Measurements from ENCODE around the gene KRTAP15-1.

Gene KRTAP15-1, protein sequence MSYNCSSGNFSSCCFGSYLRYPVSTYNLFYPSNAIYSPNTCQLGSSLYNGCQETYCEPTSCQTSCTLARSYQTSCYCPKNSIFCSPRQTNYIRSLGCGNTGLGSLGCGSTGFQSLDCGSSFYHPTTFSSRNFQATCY

DNA sequence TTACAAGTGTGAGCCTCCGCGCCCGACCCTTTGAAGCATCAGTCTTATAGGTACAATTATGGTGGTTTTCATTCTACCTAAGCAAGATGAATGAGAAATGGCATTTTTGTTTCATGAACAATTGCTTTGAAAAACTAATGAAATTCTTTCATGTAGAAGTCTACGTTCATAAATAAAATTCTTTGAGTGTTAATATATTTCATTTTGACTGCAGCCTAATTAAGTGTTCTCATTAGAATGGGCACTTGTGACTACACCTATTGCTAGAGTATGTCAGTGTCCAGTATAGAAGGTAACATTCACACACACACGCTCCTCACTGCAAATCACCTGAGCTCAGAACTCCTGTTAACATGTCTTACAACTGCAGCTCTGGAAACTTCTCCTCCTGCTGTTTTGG lies at the start of gene KRTAP15-1:
TSS of gene KRTAP15-1 (plus strand) at position 301 of the 400 bp plus-strand sequence. CDS start at position 354, 53 bp downstream.
- TF ChIP-seq Cebpa-rat (IDR thresholded peaks at IDR 0.05): no peak
- no peaks in the 10 kb centered on the region for H3K27me3 ChIP-seq

DNA sequence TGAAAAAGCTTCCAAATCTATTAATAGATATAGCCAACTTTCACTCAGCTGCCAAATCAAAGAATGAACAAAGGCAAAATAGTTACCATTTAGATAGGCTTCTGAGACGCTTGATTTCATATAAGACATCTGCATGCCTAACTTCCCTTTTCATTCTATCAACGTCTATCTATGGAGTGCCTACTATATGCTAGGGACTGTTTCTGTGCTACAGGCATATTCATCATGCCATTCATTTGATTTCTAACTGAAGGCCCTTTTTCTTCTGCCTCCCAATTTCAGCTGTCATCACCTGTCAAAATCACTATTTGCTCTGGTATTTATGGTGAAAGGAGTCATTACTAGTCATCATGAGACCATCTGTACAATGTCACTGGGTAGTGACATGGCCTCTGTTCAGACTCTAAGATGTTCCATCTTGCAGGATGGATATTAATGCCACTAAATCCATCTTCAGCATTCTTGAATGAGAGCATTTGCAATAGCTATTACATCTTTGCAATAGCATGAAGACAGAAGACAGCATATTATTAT lies 48.5 kb upstream of the KRTAP15-1 start:
- Histone ChIP-seq H3K27ac (no peak overlapping the region), H4K20me1 (no peaks in the 10 kb centered on the region), H3K4me2 (peak overlapping the region in 5 of 11 experiments; percentile 12 to 51 (median 39); a peak in 9 of 22 replicates), H3K4me3 (no peak overlapping the region), H3K9ac (no peak overlapping the region), H3K9me3 (replicated peaks in 1 of 11) (peaks cover 4 to 17% (median 14%) of the 10 kb centered on the region in 11 experiments; a peak in 18 of 22 replicates), H3K36me3 (no peaks in the 10 kb centered on the region), H3K27me3 (no peaks in the 10 kb centered on the region), H3K4me1 (peaks cover 0 to 19% (median 5%) of the 10 kb centered on the region in 10 experiments; a peak in 7 of 20 replicates)
- no peak for TF ChIP-seq Cebpa-rat (IDR thresholded peaks at IDR 0.05)

More for the DNA sequence above, at the start of gene KRTAP15-1:
- Histone ChIP-seq H3K9me3 (replicated peaks in 1 of 11) (no peaks in the 10 kb centered on the region), H3K27ac (no peak within 1 kb of the TSS), H3K4me2 (no peak within 1 kb of the TSS), H3K9ac (no peak within 1 kb of the TSS), H4K20me1 (no peaks in the 10 kb centered on the region), H3K4me3 (no peak within 1 kb of the TSS), H3K4me1 (no peaks in the 10 kb centered on the region), H3K36me3 (no peaks in the 10 kb centered on the region)

DNA sequence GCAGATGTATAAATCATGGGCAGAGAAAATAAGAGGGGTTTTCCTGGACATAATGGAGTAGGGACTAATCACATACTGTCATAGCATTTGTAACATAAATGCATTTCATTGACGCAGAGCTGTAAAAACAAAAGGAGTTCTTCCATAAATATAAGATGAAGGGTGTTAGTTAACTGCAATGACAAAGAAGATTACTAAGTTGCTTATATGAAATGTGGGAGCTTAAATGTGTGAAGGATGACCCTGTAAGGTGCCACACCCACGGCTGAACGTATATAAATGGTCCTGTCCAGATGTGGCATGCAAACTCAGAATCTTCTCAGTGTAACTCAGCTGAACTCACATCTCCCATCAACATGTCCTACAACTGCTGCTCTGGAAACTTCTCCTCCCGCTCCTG lies 44.3 kb upstream of the KRTAP15-1 start, which contains the start of gene KRTAP13-1:
TSS of gene KRTAP13-1 (plus strand) at position 301 of the 400 bp plus-strand sequence. CDS start at position 357, 56 bp downstream.
- Histone ChIP-seq H3K36me3 (no peaks in the 10 kb centered on the region), H3K27ac (no peak within 1 kb of the TSS)
- TF ChIP-seq Cebpa-rat (IDR thresholded peaks at IDR 0.05): no peak

DNA sequence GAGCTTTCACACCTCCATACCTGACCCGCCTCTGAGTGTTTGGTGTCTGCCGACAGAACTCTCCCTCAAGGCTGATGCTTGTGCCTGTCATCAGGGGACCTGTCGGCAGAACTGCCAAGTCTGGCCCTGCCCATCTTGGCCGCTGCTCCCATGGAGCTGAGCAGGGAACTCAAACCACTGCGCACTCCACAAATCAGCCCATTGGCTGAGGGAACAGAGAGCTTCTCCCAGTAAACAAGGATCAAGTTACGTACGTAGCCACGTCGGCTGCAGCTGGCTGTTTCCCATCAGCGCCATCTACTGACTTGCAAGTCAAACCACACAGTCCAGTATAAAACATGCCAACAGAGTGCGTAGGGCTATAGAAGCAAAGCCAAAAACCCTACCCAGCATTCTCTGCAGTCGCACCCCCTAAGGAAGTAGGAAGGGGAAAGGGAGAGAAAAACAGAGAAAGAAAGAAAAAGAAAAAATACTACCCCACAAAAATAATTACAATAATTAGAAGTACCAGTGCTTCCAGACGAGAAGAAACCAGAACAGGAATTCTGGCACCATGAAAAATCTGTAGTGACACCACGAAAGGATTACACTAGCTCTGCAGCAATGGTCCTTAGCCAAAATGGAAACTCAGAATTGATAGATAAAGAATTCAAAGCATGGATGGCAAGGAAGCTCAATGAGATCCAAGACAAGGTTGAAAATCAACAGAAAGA lies 31.1 kb upstream of the KRTAP15-1 start:
- no peak for TF ChIP-seq Cebpa-rat (IDR thresholded peaks at IDR 0.05)
- Histone ChIP-seq H3K4me2 (no peak overlapping the region), H3K9me3 (replicated peaks in 1 of 11) (peaks cover 6 to 14% (median 8%) of the 10 kb centered on the region in 11 experiments; a peak in 12 of 22 replicates), H3K27me3 (no peaks in the 10 kb centered on the region), H3K4me3 (no peak overlapping the region), H3K36me3 (no peaks in the 10 kb centered on the region), H3K27ac (no peak overlapping the region), H3K4me1 (no peaks in the 10 kb centered on the region), H4K20me1 (no peaks in the 10 kb centered on the region), H3K9ac (no peak overlapping the region)

More for the DNA sequence above, 44.3 kb upstream of the KRTAP15-1 start, which contains the start of gene KRTAP13-1:
- Histone ChIP-seq H3K9me3 (replicated peaks in 1 of 11) (peaks cover 1 to 5% (median 4%) of the 10 kb centered on the region in 11 experiments; a peak in 14 of 22 replicates), H3K4me3 (no peak within 1 kb of the TSS), H3K4me2 (no peak within 1 kb of the TSS), H3K27me3 (no peaks in the 10 kb centered on the region), H3K9ac (no peak within 1 kb of the TSS), H4K20me1 (no peaks in the 10 kb centered on the region), H3K4me1 (peaks cover 0 to 18% (median 5%) of the 10 kb centered on the region in 10 experiments; a peak in 7 of 20 replicates)

DNA sequence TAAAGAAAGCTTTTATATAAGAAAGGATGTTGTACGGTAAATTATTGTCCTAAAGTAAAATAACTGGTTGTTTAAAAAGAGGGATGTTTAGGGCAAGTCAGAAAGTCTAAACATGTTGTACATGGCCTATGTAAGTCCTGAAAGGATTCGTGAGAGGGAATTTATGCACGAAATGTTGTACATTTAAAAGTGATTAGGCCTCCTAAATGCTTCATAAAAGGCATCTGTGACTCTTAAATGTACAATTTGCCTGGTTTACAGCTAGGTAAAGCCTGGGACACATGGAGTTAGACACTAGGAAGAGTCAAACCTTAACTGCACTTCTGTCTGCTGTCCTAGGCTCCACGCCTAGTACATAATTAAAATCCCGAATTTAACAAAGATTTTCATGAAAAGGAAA lies 24.1 kb upstream of the KRTAP15-1 start:
- no peak for TF ChIP-seq Cebpa-rat (IDR thresholded peaks at IDR 0.05)
- no peaks in the 10 kb centered on the region for H4K20me1 ChIP-seq
- H3K4me1 ChIP-seq: no peaks in the 10 kb centered on the region
- H3K27me3 ChIP-seq: no peaks in the 10 kb centered on the region
- no peak overlapping the region for H3K27ac ChIP-seq
- H3K9ac ChIP-seq: no peak overlapping the region
- peaks cover 0 to 12% (median 7%) of the 10 kb centered on the region in 11 experiments; a peak in 14 of 22 replicates for H3K9me3 ChIP-seq (replicated peaks in 1 of 11)
- H3K36me3 ChIP-seq: no peaks in the 10 kb centered on the region
- no peak overlapping the region for H3K4me2 ChIP-seq
- H3K4me3 ChIP-seq: no peak overlapping the region

DNA sequence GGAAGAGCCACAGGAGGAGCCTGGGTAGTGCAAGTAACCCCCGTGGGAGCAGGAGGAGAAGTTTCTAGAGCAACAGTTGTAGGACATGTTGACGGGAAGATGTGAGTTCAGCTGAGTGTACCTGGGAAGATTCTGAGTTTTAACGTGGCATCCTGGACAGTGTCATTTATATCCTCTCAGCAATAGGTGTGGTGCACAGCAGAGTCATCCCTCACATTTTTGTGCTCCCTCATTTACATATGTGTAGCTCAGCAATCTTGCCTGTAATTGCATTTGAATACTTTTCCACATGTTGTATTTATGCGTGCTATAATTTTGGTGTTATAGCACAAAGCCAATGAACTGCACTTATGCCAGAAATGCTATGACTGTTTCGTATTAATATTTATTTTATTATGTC lies 14.2 kb upstream of the KRTAP15-1 start, which contains the start of gene KRTAP13-3:
TSS of gene KRTAP13-3 (minus strand) at position 101 of the 400 bp plus-strand sequence. CDS start at position 87, 14 bp downstream.
- no peak within 1 kb of the TSS for H3K27ac ChIP-seq
- no peak within 1 kb of the TSS for H3K4me3 ChIP-seq
- H3K36me3 ChIP-seq: no peaks in the 10 kb centered on the region
- no peaks in the 10 kb centered on the region for H4K20me1 ChIP-seq
- H3K9ac ChIP-seq: no peak within 1 kb of the TSS
- TF ChIP-seq Cebpa-rat (IDR thresholded peaks at IDR 0.05): no peak
- H3K4me1 ChIP-seq: no peaks in the 10 kb centered on the region
- H3K9me3 ChIP-seq (replicated peaks in 1 of 11): no peaks in the 10 kb centered on the region
- H3K27me3 ChIP-seq: no peaks in the 10 kb centered on the region
- no peak within 1 kb of the TSS for H3K4me2 ChIP-seq

DNA sequence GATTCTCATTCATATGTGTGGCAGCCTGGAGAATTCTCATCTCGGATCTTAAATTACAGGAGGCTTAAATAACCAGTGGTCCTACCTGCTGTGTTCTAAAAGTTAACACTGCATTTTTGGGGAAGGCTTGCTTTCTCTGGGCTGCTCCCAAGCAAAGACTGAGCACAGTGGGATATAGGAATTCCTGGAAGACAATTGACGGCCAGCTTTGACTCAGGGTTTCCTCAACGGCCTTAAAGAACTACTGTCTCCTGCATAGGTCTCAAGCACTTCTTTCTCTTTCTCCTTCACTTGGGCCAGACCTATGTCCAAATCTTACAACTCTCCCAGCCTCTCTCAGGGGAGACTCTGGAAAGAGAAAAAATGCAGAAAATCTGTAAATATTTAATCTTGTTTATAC lies 13.3 kb upstream of the KRTAP15-1 start:
- no peak overlapping the region for H3K4me2 ChIP-seq
- no peaks in the 10 kb centered on the region for H4K20me1 ChIP-seq
- no peaks in the 10 kb centered on the region for H3K36me3 ChIP-seq
- TF ChIP-seq Cebpa-rat (IDR thresholded peaks at IDR 0.05): no peak
- H3K4me1 ChIP-seq: no peaks in the 10 kb centered on the region
- no peaks in the 10 kb centered on the region for H3K27me3 ChIP-seq
- no peaks in the 10 kb centered on the region for H3K9me3 ChIP-seq (replicated peaks in 1 of 11)
- no peak overlapping the region for H3K27ac ChIP-seq
- no peak overlapping the region for H3K4me3 ChIP-seq
- no peak overlapping the region for H3K9ac ChIP-seq

DNA sequence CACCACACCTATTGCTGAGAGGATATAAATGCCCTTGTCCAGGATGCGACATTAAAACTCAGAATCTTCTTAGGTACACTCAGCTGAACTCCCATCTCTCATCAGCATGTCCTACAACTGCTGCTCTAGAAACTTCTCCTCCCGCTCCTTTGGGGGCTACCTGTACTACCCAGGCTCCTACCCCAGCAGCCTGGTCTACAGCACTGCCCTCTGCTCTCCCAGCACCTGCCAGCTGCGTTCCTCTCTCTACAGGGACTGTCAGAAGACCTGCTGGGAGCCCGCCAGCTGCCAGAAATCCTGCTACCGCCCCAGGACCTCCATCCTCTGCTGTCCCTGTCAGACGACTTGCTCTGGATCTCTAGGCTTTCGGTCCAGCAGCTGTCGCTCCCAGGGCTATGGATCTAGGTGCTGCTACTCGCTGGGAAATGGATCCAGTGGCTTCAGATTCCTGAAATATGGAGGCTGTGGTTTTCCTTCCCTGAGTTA lies 9.9 kb upstream of the KRTAP15-1 start, which contains the start of gene KRTAP13-4:
TSS of gene KRTAP13-4 (plus strand) at position 51 of the 486 bp plus-strand sequence. CDS start at position 107, 56 bp downstream.
- H3K4me3 ChIP-seq: no peak within 1 kb of the TSS
- no peaks in the 10 kb centered on the region for H3K9me3 ChIP-seq (replicated peaks in 1 of 11)
- H3K9ac ChIP-seq: no peak within 1 kb of the TSS
- H3K27ac ChIP-seq: no peak within 1 kb of the TSS
- H3K36me3 ChIP-seq: no peaks in the 10 kb centered on the region
- H3K27me3 ChIP-seq: no peaks in the 10 kb centered on the region
- no peaks in the 10 kb centered on the region for H3K4me1 ChIP-seq
- no peak for TF ChIP-seq Cebpa-rat (IDR thresholded peaks at IDR 0.05)
- no peaks in the 10 kb centered on the region for H4K20me1 ChIP-seq
- no peak within 1 kb of the TSS for H3K4me2 ChIP-seq

DNA sequence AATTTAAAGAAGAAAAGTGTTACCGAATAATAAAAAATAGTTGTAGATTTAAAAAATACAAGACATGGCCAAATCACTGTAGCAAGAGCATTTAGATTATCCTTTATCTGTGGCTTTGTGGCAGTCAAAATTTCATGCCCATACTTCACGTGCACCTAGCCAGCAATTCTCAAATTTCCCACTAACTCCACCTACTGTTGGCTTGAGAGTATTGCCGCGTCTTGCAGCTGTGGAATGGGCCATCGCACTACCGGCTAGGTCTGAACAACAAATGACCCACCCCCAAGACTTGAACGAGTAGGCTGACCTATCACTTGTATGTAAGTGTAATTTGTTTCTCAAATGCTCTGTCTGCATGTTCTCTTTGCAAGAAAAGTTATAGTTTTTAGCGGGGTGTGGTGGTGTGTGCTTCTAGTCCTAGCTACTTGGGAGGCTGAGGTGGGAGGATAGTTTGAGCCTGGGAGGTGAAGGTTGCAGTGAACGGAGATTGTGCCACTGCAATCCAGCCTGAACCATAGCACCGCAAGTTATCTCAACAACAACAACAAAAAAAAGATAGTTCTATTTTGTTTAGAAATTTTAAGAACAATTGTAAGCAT lies 5.9 kb upstream of the KRTAP15-1 start:
- H3K27ac ChIP-seq: no peak overlapping the region
- H3K4me2 ChIP-seq: no peak overlapping the region
- H3K4me3 ChIP-seq: no peak overlapping the region
- no peak for TF ChIP-seq Cebpa-rat (IDR thresholded peaks at IDR 0.05)
- no peaks in the 10 kb centered on the region for H4K20me1 ChIP-seq
- no peaks in the 10 kb centered on the region for H3K9me3 ChIP-seq (replicated peaks in 1 of 11)
- no peak overlapping the region for H3K9ac ChIP-seq
- no peaks in the 10 kb centered on the region for H3K4me1 ChIP-seq
- H3K36me3 ChIP-seq: no peaks in the 10 kb centered on the region
- no peaks in the 10 kb centered on the region for H3K27me3 ChIP-seq

Measured in BLaER1 treated with 17β-estradiol and CSF1 and Interleukin-3, amounts not matched to agents 10 nM and 100 nM (cell line).